Stomach (tissue), 4 donors: ENCODE results near the gene DNAJC11.

ENCODE experiments used
- CTCF ChIP-seq, 7 experiments: fragments of 450-650 bp in 4 of 7; fragments of 200-600 bp in 3 of 7; sonication (generic) in 3 of 7; IDR thresholded peaks; one replicate each; pipeline ENCODE4 v1.5.1; 2016 to 2019; ENCODE audit warnings: antibody characterized with exemption in 7 of 7, control low read depth in 2 of 7, mild to moderate bottlenecking in 1 of 7
- POLR2AphosphoS5 ChIP-seq, 3 donors: sonication (generic); formaldehyde crosslinking; IDR thresholded peaks; one replicate each; pipeline ENCODE4 v1.6.1; 2016; ENCODE audit warnings: antibody characterized with exemption in 3 of 3

GRCh38 chr1:6703016-6703415 lies 1.4 kb upstream of the DNAJC11 start:
- TF ChIP-seq CTCF (IDR thresholded peaks at IDR 0.05) (no peak), POLR2AphosphoS5 (IDR thresholded peaks at IDR 0.05) (no peak)
